Left lung (tissue), 10 donors: ENCODE results near the gene ZNF239. TPM values are rescaled to one million over a fixed set of nuclear protein-coding genes. Genes with fewer than 3 reads are reported as not detected.
"Not testable (repeated sequence)": the region's sequence is repeated elsewhere in the genome, so short reads cannot be mapped to it uniquely, and the experiment has no call there.

Experiments
- ATAC-seq: fragments of 200-7000 bp; cut with Tn5 transposase; one replicate; pipeline ENCODE4 v1.9.1; 2020; ENCODE audit warnings: moderate library complexity
- DNase-seq, 4 donors: peaks; one replicate each; pipeline ENCODE4 v3.0.0-alpha.2; 2013 to 2020
- H3K27ac ChIP-seq, 2 donors: fragments of 200-600 bp; sonication (generic) in 1 of 2; one replicate each; pipeline versions ENCODE4 v1.5.0 to v1.8.0; 2020 to 2021
- H3K27me3 ChIP-seq, 2 donors: fragments of 200-600 bp; sonication (generic) in 1 of 2; one replicate each; pipeline versions ENCODE4 v1.5.0 to v1.8.0; 2020 to 2021
- H3K36me3 ChIP-seq, 2 donors: fragments of 200-600 bp; sonication (generic) in 1 of 2; one replicate each; pipeline versions ENCODE4 v1.5.0 to v1.8.0; 2020 to 2021
- H3K4me1 ChIP-seq, 2 donors: fragments of 200-600 bp; one replicate each; pipeline ENCODE4 v1.8.0; 2021
- H3K4me3 ChIP-seq, 2 donors: fragments of 200-600 bp; sonication (generic) in 1 of 2; one replicate each; pipeline versions ENCODE4 v1.5.0 to v1.8.0; 2020 to 2021; ENCODE audit warnings: mild to moderate bottlenecking in 1 of 2
- H3K9me3 ChIP-seq, 2 donors: fragments of 200-600 bp; sonication (generic) in 1 of 2; one replicate each; pipeline versions ENCODE4 v1.5.0 to v1.8.0; 2020 to 2021
- intact Hi-C, 2 donors: fragments of 100-400 bp; cut with DNase I; formaldehyde crosslinking; loops; one replicate each; pipeline versions ENCODE4 v1.11.2 to v1.14.2; 2022
- polyA plus RNA-seq, 6 donors: library from polyadenylated mRNA; unstranded; fragments of 120-200 nt; gene quantifications; one replicate each; pipeline ENCODE4 v1.2.1, GENCODE V29; 2013; ENCODE audit not compliant: insufficient read length in 6 of 6
- total RNA-seq, 2 donors: library from RNA; stranded (reverse); fragmentation: NEBNext Ultra II Directional; extraction: Animal tissue kit (Norgen Biotek cat#: 25700); gene quantifications; one replicate each; pipeline ENCODE4 v1.2.1, GENCODE V29; 2021
- TF ChIP-seq, protein P1 (sequence below), 2 donors: fragments of 200-600 bp; sonication (generic) in 1 of 2; IDR thresholded peaks; one replicate each; pipeline versions ENCODE4 v1.5.0 to v1.8.0; 2021; ENCODE audit warnings: antibody characterized with exemption in 2 of 2
- donor health status: DM: no; HTN: yes; CAD: no.
- donor health status: DM: no; HTN: no; CAD: no.

Gene ZNF239
- total and polyA plus RNA-seq, 8 donors = 2.3 to 11.2 (median 10.2) TPM

DNA sequence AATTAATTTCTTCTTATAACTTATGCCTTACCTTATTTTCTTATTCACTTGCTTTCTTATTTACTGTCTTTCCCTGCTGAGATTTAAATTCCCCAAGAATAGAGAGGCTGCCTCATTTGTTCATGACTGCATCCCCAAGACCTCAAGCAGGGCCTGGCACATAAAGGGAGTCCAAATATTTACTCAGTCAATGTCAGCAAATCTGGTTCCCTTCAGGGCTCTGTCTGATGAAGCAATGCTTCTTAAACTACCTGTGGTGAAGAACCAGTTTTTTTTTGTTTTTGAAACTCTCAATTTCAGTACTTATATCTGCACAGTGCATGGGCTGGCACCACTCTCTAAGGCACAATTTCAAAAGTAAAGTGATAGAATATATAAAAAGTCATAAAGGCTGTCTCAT is 4.7 kb downstream of the ZNF239 start:
- no peak overlapping the region for H3K27ac ChIP-seq
- H3K27me3 ChIP-seq = peaks cover 0 to 14% of the 10 kb centered on the region in 2 donors
- DNase-seq (peak in 1 of 4 donors; percentile 7), ATAC-seq (no peak)
- TF ChIP-seq, protein P1, sequence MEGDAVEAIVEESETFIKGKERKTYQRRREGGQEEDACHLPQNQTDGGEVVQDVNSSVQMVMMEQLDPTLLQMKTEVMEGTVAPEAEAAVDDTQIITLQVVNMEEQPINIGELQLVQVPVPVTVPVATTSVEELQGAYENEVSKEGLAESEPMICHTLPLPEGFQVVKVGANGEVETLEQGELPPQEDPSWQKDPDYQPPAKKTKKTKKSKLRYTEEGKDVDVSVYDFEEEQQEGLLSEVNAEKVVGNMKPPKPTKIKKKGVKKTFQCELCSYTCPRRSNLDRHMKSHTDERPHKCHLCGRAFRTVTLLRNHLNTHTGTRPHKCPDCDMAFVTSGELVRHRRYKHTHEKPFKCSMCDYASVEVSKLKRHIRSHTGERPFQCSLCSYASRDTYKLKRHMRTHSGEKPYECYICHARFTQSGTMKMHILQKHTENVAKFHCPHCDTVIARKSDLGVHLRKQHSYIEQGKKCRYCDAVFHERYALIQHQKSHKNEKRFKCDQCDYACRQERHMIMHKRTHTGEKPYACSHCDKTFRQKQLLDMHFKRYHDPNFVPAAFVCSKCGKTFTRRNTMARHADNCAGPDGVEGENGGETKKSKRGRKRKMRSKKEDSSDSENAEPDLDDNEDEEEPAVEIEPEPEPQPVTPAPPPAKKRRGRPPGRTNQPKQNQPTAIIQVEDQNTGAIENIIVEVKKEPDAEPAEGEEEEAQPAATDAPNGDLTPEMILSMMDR (IDR thresholded peaks at IDR 0.05) = no peak
- H3K36me3 ChIP-seq = peaks cover 0 to 17% of the 10 kb centered on the region in 2 donors
- H3K9me3 ChIP-seq = peaks cover 0 to 8% of the 10 kb centered on the region in 2 donors
- no peak overlapping the region for H3K4me3 ChIP-seq
- intact Hi-C loops = no loop called here
- H3K4me1 ChIP-seq = peaks cover 0 to 8% of the 10 kb centered on the region in 2 donors

GRCh38 chr10:43557214-43557613 is 17.2 kb downstream of the ZNF239 start:
- H3K4me3 ChIP-seq = no peak overlapping the region
- peaks cover 0 to 58% of the 10 kb centered on the region in 2 donors for H3K36me3 ChIP-seq
- peaks cover 0 to 79% of the 10 kb centered on the region in 2 donors for H3K9me3 ChIP-seq
- intact Hi-C loops = no loop called here
- H3K27me3 ChIP-seq = no peaks in the 10 kb centered on the region
- ATAC-seq (no peak), DNase-seq (no peak)
- no peaks in the 10 kb centered on the region for H3K4me1 ChIP-seq
- H3K27ac ChIP-seq = no peak overlapping the region
- TF ChIP-seq, protein P1 (IDR thresholded peaks at IDR 0.05) = no peak

DNA sequence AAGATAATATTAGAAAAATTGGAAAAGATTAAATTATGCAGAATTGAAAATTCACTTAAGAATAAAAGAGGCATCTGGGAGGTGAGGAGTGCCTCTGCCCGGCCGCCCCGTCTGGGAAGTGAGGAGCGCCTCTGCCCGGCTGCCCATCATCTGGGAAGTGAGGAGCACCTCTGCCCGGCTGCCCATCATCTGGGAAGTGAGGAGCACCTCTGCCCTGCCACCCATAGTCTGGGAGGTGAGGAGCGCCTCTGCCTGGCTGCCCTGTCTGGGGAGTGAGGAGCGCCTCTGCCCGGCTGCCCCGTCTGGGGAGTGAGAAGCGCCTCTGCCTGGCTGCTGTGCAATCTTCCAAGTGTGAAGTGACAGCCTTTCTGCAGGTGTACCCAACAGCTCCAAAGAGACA is 30.7 kb downstream of the ZNF239 start:
- ATAC-seq, DNase-seq, H3K27me3 ChIP-seq, H3K36me3 ChIP-seq, H3K27ac ChIP-seq, H3K4me3 ChIP-seq, intact Hi-C loops, H3K4me1 ChIP-seq: not testable (repeated sequence)
- H3K9me3 ChIP-seq = peaks cover 0 to 67% of the 10 kb centered on the region in 2 donors

DNA sequence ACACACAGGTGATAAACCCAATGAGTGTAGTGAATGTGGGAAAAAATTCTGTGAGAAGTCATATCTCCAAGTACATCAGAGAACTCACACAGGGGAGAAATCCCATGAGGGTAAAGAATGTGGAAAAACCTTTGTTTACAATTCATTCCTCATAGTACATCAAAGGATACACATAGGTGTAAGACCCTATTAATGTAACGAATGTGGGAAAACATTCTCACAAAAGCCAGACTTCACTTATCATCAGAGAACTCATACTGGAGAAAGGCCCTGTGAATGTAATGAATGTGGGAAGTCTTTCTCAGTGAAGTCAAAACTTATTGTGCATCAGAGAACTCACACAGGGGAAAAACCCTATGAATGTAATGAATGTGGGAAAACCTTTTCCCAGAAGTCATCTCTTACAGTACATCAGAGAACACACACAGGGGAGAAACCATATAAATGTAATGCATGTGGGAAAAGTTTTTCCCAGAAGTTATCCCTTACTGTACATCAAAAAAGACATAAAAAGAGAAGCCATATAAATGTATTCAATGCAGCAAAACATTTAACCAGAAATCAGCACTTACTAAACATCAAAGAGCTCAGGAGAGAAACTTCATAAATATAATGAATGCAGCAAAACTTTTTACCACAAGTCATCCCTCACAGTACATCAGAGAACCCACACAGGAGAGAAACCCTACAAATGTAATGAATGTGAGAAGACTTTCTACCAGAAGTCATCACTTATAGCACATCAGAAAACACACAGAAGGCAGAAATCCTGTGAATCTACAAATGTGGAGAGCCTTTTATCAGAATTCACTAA is 49.8 kb downstream of the ZNF239 start:
- Histone ChIP-seq H3K27ac (no peak overlapping the region), H3K27me3 (no peaks in the 10 kb centered on the region), H3K4me3 (no peak overlapping the region), H3K4me1 (no peaks in the 10 kb centered on the region), H3K36me3 (no peaks in the 10 kb centered on the region), H3K9me3 (peaks cover 0 to 94% of the 10 kb centered on the region in 2 donors)
- no peak for ATAC-seq
- TF ChIP-seq, protein P1 (IDR thresholded peaks at IDR 0.05) = no peak
- DNase-seq = no peak
- intact Hi-C loops = no loop called here

Other genes with a start within 250 kb of the ZNF239 start
- 1 to 10 TPM; 1.0 to 6.0 TPM for gene FXYD4, start 203.0 kb downstream of the ZNF239 start, total RNA-seq
- gene FXYD4, start 203.0 kb downstream of the ZNF239 start, polyA plus RNA-seq = not detected
- gene HNRNPF, start 165.4 kb downstream of the ZNF239 start, total RNA-seq = 100 to 1,000 TPM; 161 to 230 TPM
- 100 to 1,000 TPM; 165 to 189 (median 175) TPM for gene HNRNPF, start 165.4 kb downstream of the ZNF239 start, polyA plus RNA-seq
- 1 to 10 TPM; 4.4 to 4.7 TPM for gene ZNF487, start 137.5 kb downstream of the ZNF239 start, total RNA-seq
- gene ZNF487, start 137.5 kb downstream of the ZNF239 start, polyA plus RNA-seq = 10 to 100 TPM in 2 of 6 donors, 1 to 10 TPM in 4; 7.5 to 11.3 (median 9.6) TPM
- gene ZNF485, start 31.8 kb upstream of the ZNF239 start, total RNA-seq = 1 to 10 TPM; 1.9 to 5.0 TPM
- gene ZNF485, start 31.8 kb upstream of the ZNF239 start, polyA plus RNA-seq = 1 to 10 TPM; 4.4 to 5.3 (median 4.9) TPM
- gene ZNF32, start 74.3 kb upstream of the ZNF239 start, total RNA-seq = 10 to 100 TPM; 29.1 to 32.9 TPM
- 10 to 100 TPM; 46.6 to 59.5 (median 53.8) TPM for gene ZNF32, start 74.3 kb upstream of the ZNF239 start, polyA plus RNA-seq